Measurements from ENCODE around the gene CLTCL1.

- TF ChIP-seq CTCF (IDR thresholded peaks at IDR 0.05) (no peak), POLR2AphosphoS5 (IDR thresholded peaks at IDR 0.05; ENCODE audit: low read depth, low read length) (no peak), TCF7L2 (IDR thresholded peaks at IDR 0.05; ENCODE audit: low read depth, low read length) (no peak), REST (IDR thresholded peaks at IDR 0.05; ENCODE audit: insufficient read depth in 1 of 2, low read depth in 2 of 2, low read length in 1 of 2) (no peak), SIN3A (IDR thresholded peaks at IDR 0.05; ENCODE audit: borderline replicate concordance, insufficient read depth, low read depth, low read length) (no peak)
Measured at GRCh38 chr22:19291218-19291579, 320 bp downstream of the CLTCL1 start.
